GM21576 (cell line): ENCODE measurements around the gene CACNA1E.

Source experiments
- ATAC-seq: cut with Tn5 transposase; IDR thresholded peaks from one replicate; pipeline ENCODE4 v1.9.1; 2021; ENCODE audit warnings: mild to moderate bottlenecking, moderate library complexity; ENCODE audit not compliant: unreplicated experiment

CACNA1E gene

GRCh38 chr1:181483285-181484195, at the start of gene CACNA1E:
TSS of gene CACNA1E (plus strand) at chr1:181483517. CDS start at chr1:181483745, 228 bp downstream.
- no peak for ATAC-seq

- ATAC-seq = no peak
These were observed 49.4 kb upstream of the CACNA1E start for GRCh38 chr1:181433931-181434330.

GRCh38 chr1:181438013-181438412, 45.3 kb upstream of the CACNA1E start:
- ATAC-seq = no peak

- no peak for ATAC-seq
These were observed 42.8 kb upstream of the CACNA1E start for GRCh38 chr1:181440510-181440909.

- ATAC-seq = no peak
These were observed 41.2 kb upstream of the CACNA1E start for GRCh38 chr1:181442181-181442525.

GRCh38 chr1:181443231-181443853, 40.0 kb upstream of the CACNA1E start:
- no peak for ATAC-seq

- no peak for ATAC-seq
These were observed 37.9 kb upstream of the CACNA1E start for GRCh38 chr1:181445436-181445835.

GRCh38 chr1:181448461-181448860, 34.9 kb upstream of the CACNA1E start:
- no peak for ATAC-seq

- ATAC-seq = no peak
These were observed 31.6 kb upstream of the CACNA1E start for GRCh38 chr1:181451661-181452230.

GRCh38 chr1:181452746-181453145, 30.6 kb upstream of the CACNA1E start:
- no peak for ATAC-seq

- no peak for ATAC-seq
These were observed 29.6 kb upstream of the CACNA1E start for GRCh38 chr1:181453541-181454201.

- ATAC-seq = no peak
These were observed 26.8 kb upstream of the CACNA1E start for GRCh38 chr1:181456551-181456950.

- ATAC-seq = no peak
These were observed 24.9 kb upstream of the CACNA1E start for GRCh38 chr1:181458419-181458818.

- no peak for ATAC-seq
These were observed 24.2 kb upstream of the CACNA1E start for GRCh38 chr1:181459067-181459466.

GRCh38 chr1:181469829-181470228, 13.5 kb upstream of the CACNA1E start:
- no peak for ATAC-seq

GRCh38 chr1:181475580-181475979, 7.7 kb upstream of the CACNA1E start:
- ATAC-seq = no peak

GRCh38 chr1:181476581-181476980, 6.7 kb upstream of the CACNA1E start:
- no peak for ATAC-seq

- no peak for ATAC-seq
These were observed 5.0 kb upstream of the CACNA1E start for GRCh38 chr1:181478306-181478705.

GRCh38 chr1:181479137-181479745, 4.1 kb upstream of the CACNA1E start:
- ATAC-seq = peak; percentile 43

GRCh38 chr1:181482001-181482430, 1.3 kb upstream of the CACNA1E start:
- ATAC-seq = no peak
